Skin epidermis (tissue), 12 donors: ENCODE results near the gene SCGB1A1.

Source experiments
- H3K27ac ChIP-seq, 21 experiments: fragments of 200-600 bp; sonication (generic) in 11 of 21; one replicate each; pipeline ENCODE4 v1.5.0; 2020; ENCODE audit warnings: mild to moderate bottlenecking in 3 of 21, inconsistent platforms in 2 of 21, moderate library complexity in 2 of 21
- H3K4me3 ChIP-seq, 7 experiments: fragments of 200-600 bp; sonication (generic) in 2 of 7; one replicate each; pipeline ENCODE4 v1.5.0; 2020; ENCODE audit warnings: inconsistent platforms in 2 of 7, mild to moderate bottlenecking in 2 of 7, moderate library complexity in 1 of 7

The SCGB1A1 gene

DNA sequence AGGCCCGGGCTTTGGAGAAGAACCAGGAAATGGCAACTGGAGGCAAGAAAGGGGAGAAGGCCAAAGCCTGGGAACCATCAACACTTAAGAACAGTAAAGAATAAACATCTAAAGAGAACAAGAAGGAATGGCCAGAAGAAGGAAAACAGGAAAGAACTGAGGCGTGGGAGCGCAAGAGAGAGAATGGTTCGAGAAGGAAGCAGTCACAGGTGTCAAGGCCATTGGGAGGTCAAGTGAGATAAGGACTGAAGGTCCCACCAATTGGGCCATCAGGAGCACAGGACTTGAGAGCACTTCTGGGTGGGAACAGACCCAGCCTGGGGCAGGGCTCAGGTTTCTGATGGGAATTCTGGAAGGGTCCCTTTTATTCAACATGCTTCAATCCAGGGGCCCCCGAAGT, 697 bp upstream of the SCGB1A1 start:
- H3K27ac ChIP-seq: peak overlapping the region in 1 of 21 experiments; percentile 45
- no peak overlapping the region for H3K4me3 ChIP-seq

DNA sequence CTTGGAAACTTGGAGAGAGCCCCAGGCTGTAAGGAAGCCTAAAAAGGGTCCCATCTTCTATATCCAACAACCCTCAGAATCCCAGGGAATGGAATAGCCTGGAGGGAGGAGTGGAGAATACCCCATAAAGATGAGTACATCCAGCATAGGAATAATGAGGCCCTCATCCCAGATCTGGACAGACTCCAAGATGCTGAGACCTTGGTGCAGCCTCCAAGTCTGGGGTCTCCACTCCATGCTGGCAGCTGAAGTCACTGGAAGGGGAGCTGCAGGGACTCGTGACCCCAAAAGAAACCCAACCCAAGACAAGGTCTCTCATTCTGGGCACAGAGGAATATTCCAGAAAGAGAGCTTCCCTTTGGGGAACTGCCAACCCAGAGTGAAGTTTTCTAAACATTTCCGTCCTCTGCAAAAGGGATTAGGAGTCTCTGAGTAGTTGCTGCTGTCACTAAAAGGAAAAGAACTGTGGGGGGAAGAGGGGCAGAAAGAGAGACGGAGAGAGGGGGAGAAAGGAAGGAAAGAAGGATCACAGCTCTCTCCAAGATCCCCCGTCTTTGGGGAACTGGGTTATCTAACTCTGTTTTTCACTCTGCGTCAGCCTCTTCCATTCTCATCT, 589 bp downstream of the SCGB1A1 start:
- no peak overlapping the region for H3K4me3 ChIP-seq
- peak overlapping the region in 7 of 21 experiments; percentile 4 to 64 (median 31) for H3K27ac ChIP-seq

DNA sequence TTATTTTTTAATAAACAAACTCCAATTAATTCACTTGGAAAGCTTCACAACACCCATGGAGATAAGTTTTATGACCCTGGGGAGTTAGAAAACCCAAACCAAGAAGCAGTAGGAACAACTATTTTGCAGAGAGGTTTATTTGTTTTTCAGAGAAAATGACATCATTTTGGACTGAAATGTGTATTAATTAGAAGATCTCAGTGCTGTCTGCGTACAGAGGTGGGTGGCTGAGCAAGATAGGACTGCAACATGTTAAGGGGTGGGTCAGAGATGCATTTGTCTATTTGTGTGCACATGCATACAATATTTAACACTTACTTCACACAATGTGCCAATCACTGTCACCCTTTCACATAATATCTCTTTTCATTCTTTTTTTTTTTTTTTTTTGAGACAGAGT, 1.1 kb downstream of the SCGB1A1 start:
- Histone ChIP-seq H3K27ac (peak overlapping the region in 3 of 21 experiments; percentile 24 to 45 (median 44)), H3K4me3 (no peak overlapping the region)

DNA sequence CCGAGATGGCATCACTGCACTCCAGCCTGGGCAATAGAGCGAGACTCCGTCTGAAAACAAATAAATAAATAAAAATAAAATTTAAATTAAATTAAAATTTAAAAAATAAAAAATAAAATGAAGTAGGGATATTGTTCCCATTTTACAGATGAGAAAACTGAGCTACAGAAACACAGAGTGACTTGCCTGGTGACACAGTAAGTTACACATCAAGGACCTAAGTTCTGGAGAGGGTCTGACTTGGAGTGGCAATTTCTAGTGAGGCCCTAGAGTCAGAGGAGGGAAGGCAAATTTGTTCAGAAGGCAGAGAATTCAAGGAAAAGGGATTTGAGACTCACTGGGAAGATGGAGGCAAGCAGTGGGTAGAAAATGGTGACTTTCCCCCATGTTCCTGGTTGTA, 2.0 kb downstream of the SCGB1A1 start:
- H3K4me3 ChIP-seq: no peak overlapping the region
- H3K27ac ChIP-seq: no peak overlapping the region

DNA sequence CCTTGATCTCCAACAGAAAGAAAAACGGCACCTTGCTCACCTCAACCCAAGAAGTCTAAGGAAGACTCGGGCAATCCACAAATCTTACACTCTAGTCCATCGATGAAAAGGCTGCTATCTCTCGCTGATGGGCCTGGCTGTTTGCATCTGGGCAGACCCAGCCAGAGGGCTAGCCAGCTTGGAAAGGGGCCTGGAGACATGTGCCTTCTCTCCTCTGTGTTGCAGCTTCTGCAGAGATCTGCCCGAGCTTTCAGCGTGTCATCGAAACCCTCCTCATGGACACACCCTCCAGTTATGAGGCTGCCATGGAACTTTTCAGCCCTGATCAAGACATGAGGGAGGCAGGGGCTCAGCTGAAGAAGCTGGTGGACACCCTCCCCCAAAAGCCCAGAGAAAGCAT, 3.2 kb downstream of the SCGB1A1 start:
- Histone ChIP-seq H3K4me3 (no peak overlapping the region), H3K27ac (peak overlapping the region in 1 of 21 experiments; percentile 17)

DNA sequence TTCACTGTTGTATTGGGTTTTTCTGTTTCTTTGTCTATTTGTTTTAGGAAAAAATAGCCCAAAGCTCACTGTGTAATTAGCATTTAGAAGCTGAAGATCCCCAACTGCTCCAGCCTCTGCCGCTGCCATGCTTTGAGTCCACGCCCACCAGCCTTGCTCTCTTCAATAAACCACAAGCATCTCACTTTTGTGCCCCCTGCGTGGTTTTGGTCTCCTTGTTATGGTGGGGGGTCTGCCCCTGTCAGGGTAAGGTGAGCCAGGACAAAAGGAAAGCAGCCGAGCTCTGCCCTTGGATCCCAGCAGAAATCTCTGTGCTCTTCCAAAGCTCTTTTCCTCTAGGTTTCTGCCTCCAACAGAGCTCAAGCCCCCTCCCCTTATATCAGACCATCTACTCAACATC, 4.2 kb downstream of the SCGB1A1 start:
- Histone ChIP-seq H3K27ac (no peak overlapping the region), H3K4me3 (no peak overlapping the region)

DNA sequence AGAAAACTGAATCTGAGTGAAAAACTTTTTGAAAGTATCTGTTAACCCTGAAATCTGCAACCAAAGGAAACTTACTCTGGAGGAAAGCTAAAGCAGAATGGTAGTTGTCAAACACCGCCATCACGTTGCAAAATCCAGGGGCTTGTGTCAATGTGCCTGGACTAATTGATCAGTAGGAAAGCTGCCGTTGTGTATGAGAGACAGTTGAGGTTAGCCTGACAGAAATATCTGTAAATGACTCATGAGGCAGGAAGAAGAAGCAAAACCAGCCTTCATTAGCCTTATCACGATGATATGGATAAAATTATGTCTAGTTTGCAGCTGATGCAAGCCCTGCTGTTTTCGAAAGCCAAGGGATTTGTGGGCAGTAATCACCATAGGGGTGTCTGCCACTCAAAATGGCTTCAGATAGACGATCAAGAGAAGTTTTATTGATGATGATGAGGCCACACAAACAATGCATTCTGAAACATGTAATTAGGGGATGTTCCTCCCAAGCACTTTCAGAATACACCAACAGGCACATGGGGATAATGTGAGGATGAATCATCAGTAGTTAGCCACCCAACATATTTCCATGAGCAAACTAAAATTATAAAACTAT, 8.9 kb downstream of the SCGB1A1 start:
- Histone ChIP-seq H3K27ac (peak overlapping the region in 18 of 21 experiments; percentile 34 to 88 (median 61)), H3K4me3 (no peak overlapping the region)

DNA sequence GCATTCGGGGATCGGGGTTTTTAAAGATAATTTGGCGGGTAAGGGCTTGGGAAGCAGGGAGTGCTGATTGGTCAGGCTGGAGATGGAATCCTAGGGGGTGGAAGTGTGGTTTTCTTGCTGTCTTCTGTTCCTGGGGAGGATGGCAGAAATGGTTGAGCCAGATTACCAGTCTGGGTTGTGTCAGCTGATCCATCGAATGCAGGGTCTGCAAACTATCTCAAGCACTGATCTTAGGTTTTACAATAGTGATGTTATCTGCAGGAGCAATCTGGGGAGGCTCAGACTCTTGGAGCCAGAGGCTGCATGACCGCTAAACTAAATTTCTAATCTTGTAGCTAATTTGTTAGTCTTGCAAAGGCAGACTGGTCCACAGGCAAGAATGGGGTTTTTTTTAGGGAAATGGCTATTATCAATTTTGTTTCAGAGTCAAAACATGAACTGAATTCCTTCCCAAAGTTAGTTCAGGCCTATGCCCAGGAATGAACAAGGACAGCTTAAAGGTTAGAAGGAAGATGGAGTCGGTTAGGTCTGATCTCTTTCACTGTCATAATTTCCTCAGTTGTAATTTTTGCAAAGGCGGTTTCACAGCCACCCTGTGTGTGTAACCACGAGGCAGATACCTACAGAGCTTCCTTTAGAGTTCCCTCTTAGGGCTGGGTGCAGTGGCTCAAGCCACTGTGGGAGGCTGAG, 10.2 kb downstream of the SCGB1A1 start:
- H3K27ac ChIP-seq: peak overlapping the region in 7 of 21 experiments; percentile 34 to 88 (median 71)

DNA sequence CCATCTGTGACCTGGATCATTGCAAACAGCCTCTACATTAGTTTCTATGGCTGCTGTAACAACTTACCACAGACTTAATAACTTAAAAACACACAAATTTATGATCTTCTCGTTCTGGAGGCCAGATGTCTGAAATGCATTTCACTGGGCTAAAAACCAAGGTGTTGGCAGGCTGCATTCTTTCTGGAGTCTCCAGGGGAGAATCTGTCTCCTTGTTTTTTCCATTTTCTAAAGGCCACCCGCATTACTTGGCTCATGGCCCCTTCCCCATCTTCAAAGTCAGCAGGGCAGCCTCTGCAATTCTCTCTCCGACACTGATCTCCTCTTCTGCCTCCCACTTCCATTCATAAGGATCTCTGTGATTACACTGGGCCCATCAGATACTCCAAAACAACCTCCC, 11.6 kb downstream of the SCGB1A1 start:
- Histone ChIP-seq H3K4me3 (no peak overlapping the region), H3K27ac (peak overlapping the region in 13 of 21 experiments; percentile 12 to 62 (median 44))

More for the DNA sequence above, 10.2 kb downstream of the SCGB1A1 start:
- no peak overlapping the region for H3K4me3 ChIP-seq

DNA sequence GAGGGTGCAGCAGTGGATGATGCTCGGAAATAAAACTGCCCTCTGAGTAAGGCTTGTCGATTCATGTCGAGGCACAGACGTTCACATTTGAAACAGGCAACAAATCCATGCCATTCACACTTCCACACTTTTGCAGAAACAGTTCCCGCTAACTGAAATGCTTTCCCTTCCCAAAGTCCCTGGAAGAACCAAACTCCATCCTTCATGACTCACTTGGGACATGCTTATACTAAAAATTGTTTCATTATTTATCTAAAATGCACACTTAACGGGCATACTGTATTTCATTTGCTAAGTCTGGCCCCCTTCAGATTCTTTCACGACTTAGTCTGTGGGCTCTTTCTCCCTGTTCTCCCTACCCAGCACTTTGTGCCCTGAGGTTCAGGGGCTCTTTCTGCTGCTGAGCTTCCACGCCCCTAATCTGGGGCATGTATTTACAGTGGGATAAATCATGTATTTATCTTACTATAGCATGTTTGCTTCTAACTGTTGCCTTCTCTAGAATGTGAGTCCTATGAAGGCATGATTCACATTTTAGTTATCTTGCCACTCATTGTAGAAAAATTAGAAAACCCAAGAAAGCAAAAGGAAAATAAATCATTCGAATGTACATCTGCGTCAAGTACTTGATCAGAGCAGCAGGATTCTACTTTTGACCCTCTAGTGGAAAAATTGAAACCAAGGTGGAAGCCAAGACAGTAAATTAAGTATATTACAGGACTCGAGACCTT, 12.5 kb downstream of the SCGB1A1 start:
- no peak overlapping the region for H3K4me3 ChIP-seq
- peak overlapping the region in 11 of 21 experiments; percentile 27 to 62 (median 46) for H3K27ac ChIP-seq

DNA sequence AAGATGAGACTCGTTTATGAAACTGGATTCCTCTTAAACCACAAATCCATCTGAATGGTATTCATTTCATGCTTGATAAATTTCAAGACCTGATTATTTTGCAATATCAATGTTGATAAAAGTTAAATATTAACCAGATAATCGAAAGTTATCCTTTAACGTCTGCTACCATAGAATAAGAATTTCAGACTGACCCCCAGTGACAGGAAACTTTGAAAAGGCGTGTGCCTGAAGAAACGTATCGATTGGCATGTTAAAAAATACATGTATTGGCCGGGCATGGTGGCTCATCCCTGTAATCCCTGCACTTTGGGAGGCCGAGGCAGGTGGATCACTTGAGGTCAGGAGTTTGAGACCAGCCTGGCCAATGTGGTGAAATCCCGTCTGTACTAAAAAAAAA, 13.9 kb downstream of the SCGB1A1 start:
- Histone ChIP-seq H3K27ac (peak overlapping the region in 5 of 21 experiments; percentile 3 to 78 (median 47)), H3K4me3 (no peak overlapping the region)

DNA sequence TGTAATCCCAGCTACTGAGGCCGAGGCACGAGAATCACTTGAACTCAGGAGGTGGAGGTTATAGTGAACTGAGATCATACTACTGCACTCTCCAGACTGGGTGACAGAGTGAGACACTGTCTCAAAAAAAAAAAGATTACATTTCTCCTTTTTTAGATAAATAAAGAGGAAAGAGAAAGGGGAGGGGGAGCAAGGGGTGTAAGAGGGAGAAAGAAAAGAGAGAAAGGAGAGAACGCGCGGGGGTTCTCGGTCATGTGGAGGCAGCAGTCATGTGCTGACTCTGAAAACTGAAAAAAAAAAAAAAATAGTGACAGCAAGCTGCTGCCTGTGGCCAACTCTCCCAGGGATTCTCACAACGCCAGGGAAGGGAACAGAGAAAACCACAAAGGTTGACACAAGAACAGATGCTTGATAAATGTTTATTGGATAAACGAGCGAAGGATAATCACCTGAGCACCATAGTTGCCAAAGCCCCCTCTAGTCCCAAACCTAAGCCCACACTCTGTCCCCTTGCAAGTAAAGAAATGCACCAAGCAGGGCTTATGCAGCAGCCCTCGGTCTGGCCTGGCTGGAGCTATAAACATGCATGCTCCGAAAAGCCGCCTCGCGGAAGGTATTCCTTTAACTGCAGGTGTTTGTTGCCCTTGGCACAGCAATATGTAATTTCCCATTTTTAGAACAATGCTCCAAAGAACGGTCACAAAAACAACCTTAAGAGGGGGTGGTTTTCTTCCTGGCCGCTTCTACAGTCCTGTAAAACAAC, 14.5 kb downstream of the SCGB1A1 start:
- Histone ChIP-seq H3K4me3 (no peak overlapping the region), H3K27ac (peak overlapping the region in 10 of 21 experiments; percentile 23 to 78 (median 50))

DNA sequence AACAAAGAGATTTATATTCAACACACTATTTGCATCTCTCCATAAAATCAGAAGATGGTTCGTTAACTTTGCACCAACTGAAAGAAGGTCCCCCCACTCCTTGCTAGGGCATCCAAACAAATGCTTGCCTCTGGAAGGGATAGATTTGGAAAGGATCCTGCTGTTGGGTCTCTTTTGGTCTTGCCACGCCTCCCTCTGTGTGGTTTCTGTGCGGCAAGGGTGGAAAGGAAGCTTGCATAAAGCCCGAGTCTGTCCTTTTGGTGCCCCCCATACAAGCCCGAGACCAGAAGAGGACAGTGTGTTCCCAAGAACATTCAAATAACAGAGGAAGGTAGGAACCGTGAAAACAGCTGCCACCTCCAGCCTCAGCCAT, 15.1 kb downstream of the SCGB1A1 start:
- H3K4me3 ChIP-seq: no peak overlapping the region

DNA sequence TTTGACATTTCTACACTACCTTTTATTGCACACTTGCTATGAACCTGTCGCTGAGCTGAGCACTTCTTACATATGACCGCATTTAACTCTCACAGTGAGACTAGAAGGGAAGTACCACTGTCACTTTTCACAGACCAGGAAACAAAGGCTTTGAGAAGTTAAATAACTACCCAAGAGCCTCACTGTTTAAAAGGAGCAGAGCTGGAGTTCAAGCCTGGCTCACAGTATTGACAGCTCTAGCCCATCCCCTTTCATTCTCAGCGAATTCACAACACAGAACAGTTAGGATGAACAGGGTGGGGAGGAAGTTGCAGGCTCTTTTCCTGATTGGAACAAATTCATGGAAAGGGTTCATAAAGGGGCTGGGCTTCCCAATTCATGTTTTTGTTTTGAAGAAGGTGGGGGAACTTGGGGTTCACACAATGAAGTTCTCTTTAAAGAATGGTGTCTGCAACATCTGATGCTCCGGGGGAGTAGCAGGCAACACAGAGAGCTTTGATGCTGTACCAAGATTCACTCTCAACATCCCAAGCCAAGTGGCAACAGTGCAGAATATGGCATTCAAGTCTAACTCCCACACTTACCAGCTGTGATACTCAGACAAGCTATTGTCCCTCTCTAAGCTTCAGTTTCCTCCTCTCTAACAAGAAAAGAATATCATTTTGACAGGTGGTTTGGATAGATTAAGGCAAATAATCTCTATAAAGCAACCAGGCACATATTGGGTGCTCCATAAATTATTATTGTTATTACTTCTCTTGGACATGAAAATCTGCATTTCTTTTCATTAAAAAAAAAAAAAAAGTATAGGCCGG, 17.2 kb downstream of the SCGB1A1 start:
- Histone ChIP-seq H3K27ac (peak overlapping the region in 11 of 21 experiments; percentile 2 to 66 (median 46)), H3K4me3 (no peak overlapping the region)

More for the DNA sequence above, 15.1 kb downstream of the SCGB1A1 start:
- H3K27ac ChIP-seq: peak overlapping the region in 12 of 21 experiments; percentile 12 to 78 (median 56)

DNA sequence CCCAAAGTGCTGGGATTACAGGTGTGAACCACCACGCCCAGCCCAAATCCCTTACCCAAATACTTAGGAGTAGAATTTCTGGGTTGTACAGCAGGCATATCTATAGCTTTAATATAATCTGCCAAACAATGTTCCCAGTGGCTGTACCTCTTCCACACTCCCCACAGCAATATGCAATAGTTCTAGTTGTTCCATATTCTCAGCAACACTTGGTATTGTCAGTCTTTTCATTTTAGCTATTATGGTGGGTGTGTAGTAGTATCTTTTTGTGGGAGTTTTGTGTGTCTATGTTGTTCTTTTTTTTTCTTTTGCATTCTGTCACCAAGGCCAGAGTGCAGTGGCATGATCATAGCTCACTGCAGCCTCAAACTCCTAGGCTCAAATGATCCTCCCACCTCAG, 18.8 kb downstream of the SCGB1A1 start:
- H3K27ac ChIP-seq: no peak overlapping the region
- H3K4me3 ChIP-seq: no peak overlapping the region

DNA sequence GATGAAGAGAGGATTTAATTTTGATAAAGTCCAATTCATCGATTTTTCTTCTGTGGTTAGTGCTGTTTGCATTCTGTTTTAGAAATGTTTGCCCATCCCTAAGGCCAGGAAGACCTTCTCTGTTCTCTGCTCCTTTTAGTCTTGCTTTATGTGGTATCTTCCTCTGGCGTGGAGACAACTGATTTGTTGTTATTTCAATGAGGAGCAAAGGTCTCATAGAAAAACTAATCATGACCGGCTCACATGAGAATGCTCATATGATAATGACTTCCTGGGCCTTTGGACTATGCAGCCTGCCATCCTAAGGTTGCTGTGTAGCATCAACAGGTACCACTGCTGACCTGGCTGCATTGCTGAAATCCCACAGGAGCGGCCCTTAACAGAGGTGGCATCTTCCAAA, 19.8 kb downstream of the SCGB1A1 start:
- H3K27ac ChIP-seq: no peak overlapping the region
- no peak overlapping the region for H3K4me3 ChIP-seq

DNA sequence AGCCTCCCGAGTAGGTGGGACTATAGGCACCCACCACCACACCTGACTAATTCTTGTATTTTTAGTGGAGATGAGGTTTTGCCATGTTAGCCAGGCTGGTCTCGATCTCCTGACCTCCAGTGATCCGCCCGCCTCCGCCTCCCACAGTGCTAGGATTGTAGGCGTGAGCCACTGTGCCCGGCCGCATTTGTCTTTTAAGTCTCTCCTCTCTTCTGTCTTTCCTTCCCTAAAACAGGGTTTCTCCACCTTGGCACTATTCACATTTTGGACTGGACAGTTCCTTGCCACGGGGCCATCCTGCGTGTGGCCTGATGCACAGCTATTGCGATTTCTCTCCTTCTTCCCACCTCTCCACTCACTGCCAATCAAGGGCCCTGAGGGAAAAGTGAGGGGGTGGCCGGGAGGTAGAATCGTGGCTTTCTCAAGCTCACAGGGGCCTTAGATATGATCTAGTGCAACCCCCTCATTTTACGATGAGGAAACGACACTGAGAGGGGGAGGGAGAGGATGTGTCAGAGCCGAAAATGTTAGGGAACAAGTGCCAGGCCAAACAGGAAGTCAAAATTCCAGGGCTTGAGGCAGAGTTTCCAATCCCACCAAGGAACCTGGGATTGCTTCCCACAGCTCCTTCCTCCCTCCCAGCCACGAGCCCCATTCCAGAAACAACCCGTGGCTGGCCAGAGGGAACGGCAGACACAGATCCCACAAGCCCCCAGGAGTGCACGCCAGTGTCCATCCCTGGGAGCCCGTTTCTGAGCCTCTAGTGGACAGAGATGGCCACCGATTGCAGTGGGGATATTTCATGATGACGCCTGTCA, 21.2 kb downstream of the SCGB1A1 start:
- no peak overlapping the region for H3K4me3 ChIP-seq
- H3K27ac ChIP-seq: peak overlapping the region in 17 of 21 experiments; percentile 1 to 85 (median 67)
